Lower lobe of right lung (tissue), 2 donors: ENCODE data around the gene PID1. TPM values are rescaled to one million over a fixed set of nuclear protein-coding genes. Genes with fewer than 3 reads are reported as not detected.

Source experiments
- ATAC-seq, 2 donors: fragments of 200-7000 bp; cut with Tn5 transposase; one replicate each; pipeline ENCODE4 v1.9.1; 2020 to 2022; ENCODE audit warnings: mild to moderate bottlenecking in 2 of 2, moderate library complexity in 2 of 2
- DNase-seq: peaks from one replicate; pipeline ENCODE4 v3.0.0-alpha.2; 2020
- H3K27ac ChIP-seq: fragments of 200-600 bp; one replicate; pipeline ENCODE4 v1.8.0; 2022
- H3K27me3 ChIP-seq: fragments of 200-600 bp; one replicate; pipeline ENCODE4 v1.8.0; 2022; ENCODE audit warnings: low read depth
- H3K36me3 ChIP-seq: fragments of 200-600 bp; one replicate; pipeline ENCODE4 v1.8.0; 2022; ENCODE audit warnings: mild to moderate bottlenecking
- H3K4me1 ChIP-seq: fragments of 200-600 bp; one replicate; pipeline ENCODE4 v1.8.0; 2022
- H3K4me3 ChIP-seq: fragments of 200-600 bp; one replicate; pipeline ENCODE4 v1.8.0; 2022; ENCODE audit warnings: mild to moderate bottlenecking
- H3K9me3 ChIP-seq: fragments of 200-600 bp; one replicate; pipeline ENCODE4 v1.8.0; 2022
- intact Hi-C: fragments of 100-400 bp; cut with DNase I; formaldehyde crosslinking; loops from one replicate; pipeline ENCODE4 v1.11.0; 2022
- total RNA-seq: library from RNA; stranded (reverse); fragmentation: NEBNext Ultra II Directional; extraction: Animal tissue kit (Norgen Biotek cat#: 25700); gene quantifications from one replicate; pipeline ENCODE4 v1.2.1, GENCODE V29; 2021
- TF ChIP-seq, protein P1 (sequence below): fragments of 200-600 bp; IDR thresholded peaks from one replicate; pipeline ENCODE4 v1.8.0; 2022; ENCODE audit warnings: antibody characterized with exemption, mild to moderate bottlenecking
- donor health status: DM: no; HTN: yes; CAD: no; lungs with severe emphysema.

The PID1 gene
- total RNA-seq, 1 donor from 2014 or later: 48.0 TPM

DNA sequence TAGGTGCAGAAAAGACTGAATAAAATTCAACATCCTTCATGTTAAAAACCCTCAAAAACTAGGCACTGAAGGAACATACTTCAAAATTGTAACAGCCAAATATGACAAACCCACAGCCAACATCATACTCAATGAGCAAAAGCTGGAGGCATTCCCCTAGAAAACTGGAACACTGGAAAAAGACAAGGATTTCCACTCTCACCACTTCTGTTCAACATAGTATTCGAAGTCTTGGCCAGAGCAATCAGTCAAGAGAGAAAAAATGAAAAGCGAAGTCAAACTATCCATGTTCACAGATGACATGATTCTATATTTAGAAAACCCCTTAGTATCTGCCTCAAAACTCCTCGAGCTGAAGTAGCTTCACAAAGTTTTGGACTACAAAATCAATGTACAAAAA is 282.3 kb downstream of the PID1 start:
- H3K27ac ChIP-seq: no peak overlapping the region
- no peak overlapping the region for H3K4me3 ChIP-seq
- no peaks in the 10 kb centered on the region for H3K4me1 ChIP-seq
- intact Hi-C loops: no loop called here
- H3K36me3 ChIP-seq: no peaks in the 10 kb centered on the region
- H3K27me3 ChIP-seq: no peaks in the 10 kb centered on the region
- ATAC-seq: no peak
- no peaks in the 10 kb centered on the region for H3K9me3 ChIP-seq
- DNase-seq: no peak
- TF ChIP-seq, protein P1, sequence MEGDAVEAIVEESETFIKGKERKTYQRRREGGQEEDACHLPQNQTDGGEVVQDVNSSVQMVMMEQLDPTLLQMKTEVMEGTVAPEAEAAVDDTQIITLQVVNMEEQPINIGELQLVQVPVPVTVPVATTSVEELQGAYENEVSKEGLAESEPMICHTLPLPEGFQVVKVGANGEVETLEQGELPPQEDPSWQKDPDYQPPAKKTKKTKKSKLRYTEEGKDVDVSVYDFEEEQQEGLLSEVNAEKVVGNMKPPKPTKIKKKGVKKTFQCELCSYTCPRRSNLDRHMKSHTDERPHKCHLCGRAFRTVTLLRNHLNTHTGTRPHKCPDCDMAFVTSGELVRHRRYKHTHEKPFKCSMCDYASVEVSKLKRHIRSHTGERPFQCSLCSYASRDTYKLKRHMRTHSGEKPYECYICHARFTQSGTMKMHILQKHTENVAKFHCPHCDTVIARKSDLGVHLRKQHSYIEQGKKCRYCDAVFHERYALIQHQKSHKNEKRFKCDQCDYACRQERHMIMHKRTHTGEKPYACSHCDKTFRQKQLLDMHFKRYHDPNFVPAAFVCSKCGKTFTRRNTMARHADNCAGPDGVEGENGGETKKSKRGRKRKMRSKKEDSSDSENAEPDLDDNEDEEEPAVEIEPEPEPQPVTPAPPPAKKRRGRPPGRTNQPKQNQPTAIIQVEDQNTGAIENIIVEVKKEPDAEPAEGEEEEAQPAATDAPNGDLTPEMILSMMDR: no peak

DNA sequence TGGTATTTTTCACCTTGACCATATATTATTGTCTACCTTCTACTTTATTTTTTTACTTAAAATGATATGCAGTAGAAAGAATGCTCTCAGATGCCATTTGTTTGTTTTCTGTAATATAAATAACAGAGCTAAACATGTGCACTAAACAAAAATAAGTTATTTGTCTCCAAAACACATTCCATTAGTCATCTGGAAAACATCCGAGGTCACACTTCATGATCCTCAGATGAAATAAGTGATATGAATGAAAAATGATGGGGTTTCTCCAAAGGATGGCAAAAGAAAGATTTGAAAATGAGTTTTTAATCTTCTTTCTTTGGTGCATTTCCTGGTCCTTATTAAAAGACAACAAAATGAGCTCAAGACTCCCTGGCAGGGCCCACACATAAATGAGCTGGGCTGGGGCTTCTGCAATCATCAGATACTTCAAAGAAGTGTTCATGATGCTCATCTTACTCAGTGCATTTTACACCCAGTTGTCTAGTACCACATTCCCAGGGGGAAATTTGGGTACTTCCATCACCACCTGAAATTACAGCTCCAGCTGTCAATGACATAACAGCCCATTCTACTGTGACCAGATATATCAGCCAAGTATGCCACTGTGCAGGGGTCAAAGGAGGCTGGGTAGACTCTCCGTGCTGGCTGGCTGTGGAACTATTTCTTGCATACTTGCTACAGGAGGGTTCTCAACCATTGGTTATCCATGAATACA is 283.5 kb downstream of the PID1 start:
- Histone ChIP-seq H3K4me1 (no peaks in the 10 kb centered on the region), H3K27ac (no peak overlapping the region), H3K9me3 (no peaks in the 10 kb centered on the region), H3K36me3 (no peaks in the 10 kb centered on the region), H3K27me3 (no peaks in the 10 kb centered on the region), H3K4me3 (no peak overlapping the region)
- TF ChIP-seq, protein P1: no peak
- ATAC-seq (no peak), DNase-seq (no peak)
- intact Hi-C loops: no loop called here

DNA sequence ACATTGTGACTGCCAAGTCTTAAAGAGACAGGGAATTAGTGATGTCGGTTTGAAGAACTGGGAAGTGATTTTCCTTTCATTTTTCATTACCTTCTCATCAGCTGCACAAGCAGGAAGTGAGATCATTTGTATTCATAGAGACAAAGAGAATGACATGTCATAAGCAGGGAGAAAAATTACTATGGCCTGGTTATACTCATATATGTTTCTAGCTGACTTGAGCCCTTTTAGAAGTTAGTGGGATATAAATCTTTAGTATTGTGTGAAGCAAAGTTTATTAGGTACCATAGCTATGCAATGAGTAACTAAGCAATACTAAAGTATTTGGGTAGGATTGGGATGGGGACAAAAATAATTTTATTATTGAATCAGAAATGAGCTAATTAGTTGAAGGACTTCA is 284.1 kb downstream of the PID1 start:
- TF ChIP-seq, protein P1: no peak
- intact Hi-C loops: no loop called here
- Histone ChIP-seq H3K4me1 (no peaks in the 10 kb centered on the region), H3K27ac (no peak overlapping the region), H3K36me3 (no peaks in the 10 kb centered on the region), H3K4me3 (no peak overlapping the region), H3K9me3 (no peaks in the 10 kb centered on the region), H3K27me3 (no peaks in the 10 kb centered on the region)
- ATAC-seq (no peak), DNase-seq (no peak)

GRCh38 chr2:228983700-228984099 is 287.4 kb downstream of the PID1 start:
- Histone ChIP-seq H3K9me3 (no peaks in the 10 kb centered on the region), H3K27ac (no peak overlapping the region), H3K4me3 (no peak overlapping the region), H3K4me1 (no peaks in the 10 kb centered on the region), H3K36me3 (no peaks in the 10 kb centered on the region), H3K27me3 (no peaks in the 10 kb centered on the region)
- DNase-seq (no peak), ATAC-seq (no peak)
- intact Hi-C loops: no loop called here
- TF ChIP-seq, protein P1: no peak

DNA sequence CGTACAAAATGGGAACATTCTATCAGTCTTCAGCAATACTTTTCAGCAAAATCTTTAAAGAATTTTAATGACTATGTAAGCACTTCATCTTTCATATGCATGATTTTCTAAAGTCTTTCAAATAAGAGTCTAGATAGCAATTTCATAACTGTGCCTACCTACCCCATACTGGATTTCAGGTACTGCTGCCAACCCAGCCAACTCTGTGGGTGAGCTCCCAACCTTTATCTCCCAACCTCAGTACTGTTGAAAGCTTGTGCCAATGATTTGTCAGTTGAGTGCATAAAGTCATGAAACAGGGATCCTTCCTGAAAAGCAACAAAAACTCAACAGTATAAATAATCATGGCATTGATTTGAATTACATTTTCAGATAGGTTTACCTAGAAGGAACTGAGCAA is 296.9 kb downstream of the PID1 start:
- ATAC-seq: no peak
- intact Hi-C loops: no loop called here
- no peak overlapping the region for H3K4me3 ChIP-seq

More for the DNA sequence above, 296.9 kb downstream of the PID1 start:
- no peaks in the 10 kb centered on the region for H3K4me1 ChIP-seq
- H3K36me3 ChIP-seq: no peaks in the 10 kb centered on the region
- no peak overlapping the region for H3K27ac ChIP-seq
- H3K9me3 ChIP-seq: no peaks in the 10 kb centered on the region
- TF ChIP-seq, protein P1: no peak
- DNase-seq: no peak
- no peaks in the 10 kb centered on the region for H3K27me3 ChIP-seq
